Ectodermal cell (in vitro differentiated cells): Measurements from ENCODE around the gene KCNQ4.
A peak's percentile ranks its signal among the peaks of the same experiment; 100 is the strongest.

Experiments used
- H3K27ac ChIP-seq: 2 replicates; pipeline ENCODE4 v1.7.0; 2013; ENCODE audit warnings: mild to moderate bottlenecking, low read depth, low read length; ENCODE audit not compliant: insufficient read depth, poor library complexity, severe bottlenecking
- H3K27me3 ChIP-seq: 2 replicates; pipeline ENCODE4 v1.7.0; 2013; ENCODE audit warnings: mild to moderate bottlenecking, low read length; ENCODE audit not compliant: insufficient read depth, control insufficient read depth, poor library complexity, severe bottlenecking
- H3K36me3 ChIP-seq: one replicate; pipeline ENCODE4 v1.7.0; 2013; ENCODE audit warnings: low read length; ENCODE audit not compliant: control insufficient read depth, insufficient read depth
- H3K4me1 ChIP-seq: one replicate; pipeline ENCODE4 v1.7.0; 2013; ENCODE audit warnings: low read length; ENCODE audit not compliant: control insufficient read depth, insufficient read depth
- H3K4me3 ChIP-seq: 2 replicates; pipeline ENCODE4 v1.7.0; 2013; ENCODE audit warnings: low read depth, low read length, control low read depth; ENCODE audit not compliant: insufficient read depth
- H3K9me3 ChIP-seq: 2 replicates; pipeline ENCODE4 v1.7.0; 2013; ENCODE audit warnings: mild to moderate bottlenecking, low read length, moderate library complexity; ENCODE audit not compliant: control insufficient read depth
- WGBS, 2 experiments: methylation state at CpG; one replicate each; pipeline ENCODE4 v1.1.7; 2013; ENCODE audit warnings: missing lambda C conversion rate in 2 of 2; 5-methylcytosine and 5-hydroxymethylcytosine counted together

KCNQ4 gene

GRCh38 chr1:40862008-40862863 lies 78.6 kb downstream of the KCNQ4 start, which contains the start of gene CITED4:
Gene CITED4, minus strand, starts transcription at chr1:40862363. Its CDS starts 236 bp downstream, at chr1:40862127.
- Histone ChIP-seq H3K27ac (no peak within 1 kb of the TSS), H3K36me3 (no peaks in the 10 kb centered on the region), H3K27me3 (peaks cover 34% of the 10 kb centered on the region), H3K4me3 (peak within 1 kb of the TSS; percentile 57), H3K9me3 (no peaks in the 10 kb centered on the region), H3K4me1 (peaks cover 13% of the 10 kb centered on the region)
- 5% methylated on average over 75 of the region's 75 CpGs for WGBS, 2 experiments

- 84 to 89% methylated on average over 4 of the region's 4 CpGs for WGBS, 2 experiments
- Histone ChIP-seq H3K27me3 (no peaks in the 10 kb centered on the region), H3K4me3 (no peak overlapping the region), H3K36me3 (no peaks in the 10 kb centered on the region), H3K27ac (no peak overlapping the region), H3K4me1 (no peaks in the 10 kb centered on the region), H3K9me3 (no peaks in the 10 kb centered on the region)
These were observed 84.6 kb downstream of the KCNQ4 start for GRCh38 chr1:40868051-40868723.

GRCh38 chr1:40870135-40870728 lies 86.6 kb downstream of the KCNQ4 start:
- no peak overlapping the region for H3K4me3 ChIP-seq
- H3K27ac ChIP-seq = no peak overlapping the region
- H3K36me3 ChIP-seq = no peaks in the 10 kb centered on the region
- no peaks in the 10 kb centered on the region for H3K9me3 ChIP-seq
- 88 to 94% methylated on average over 2 of the region's 2 CpGs for WGBS, 2 experiments
- no peaks in the 10 kb centered on the region for H3K27me3 ChIP-seq
- H3K4me1 ChIP-seq = no peaks in the 10 kb centered on the region

GRCh38 chr1:40872276-40872675 lies 88.7 kb downstream of the KCNQ4 start:
- Histone ChIP-seq H3K4me1 (no peaks in the 10 kb centered on the region), H3K36me3 (no peaks in the 10 kb centered on the region), H3K27me3 (no peaks in the 10 kb centered on the region), H3K9me3 (no peaks in the 10 kb centered on the region), H3K4me3 (no peak overlapping the region), H3K27ac (no peak overlapping the region)
- 86 to 91% methylated on average over 3 of the region's 3 CpGs for WGBS, 2 experiments

GRCh38 chr1:40873863-40874472 lies 90.4 kb downstream of the KCNQ4 start:
- Histone ChIP-seq H3K27ac (no peak overlapping the region), H3K27me3 (no peaks in the 10 kb centered on the region), H3K9me3 (no peaks in the 10 kb centered on the region), H3K4me3 (no peak overlapping the region), H3K36me3 (no peaks in the 10 kb centered on the region), H3K4me1 (no peaks in the 10 kb centered on the region)
- 91 to 98% methylated on average over 5 to 7 of the region's 7 CpGs for WGBS, 2 experiments

GRCh38 chr1:40876436-40876761 lies 92.8 kb downstream of the KCNQ4 start:
- H3K36me3 ChIP-seq = no peaks in the 10 kb centered on the region
- H3K27ac ChIP-seq = no peak overlapping the region
- H3K27me3 ChIP-seq = no peaks in the 10 kb centered on the region
- no peak overlapping the region for H3K4me3 ChIP-seq
- 91 to 96% methylated on average over 2 of the region's 2 CpGs for WGBS, 2 experiments
- no peaks in the 10 kb centered on the region for H3K9me3 ChIP-seq
- H3K4me1 ChIP-seq = no peaks in the 10 kb centered on the region

GRCh38 chr1:40876891-40877290 lies 93.3 kb downstream of the KCNQ4 start:
- Histone ChIP-seq H3K27ac (no peak overlapping the region), H3K4me3 (no peak overlapping the region)

GRCh38 chr1:40877698-40878097 lies 94.1 kb downstream of the KCNQ4 start:
- Histone ChIP-seq H3K27ac (no peak overlapping the region), H3K36me3 (no peaks in the 10 kb centered on the region), H3K4me3 (no peak overlapping the region), H3K27me3 (no peaks in the 10 kb centered on the region), H3K4me1 (no peaks in the 10 kb centered on the region), H3K9me3 (no peaks in the 10 kb centered on the region)
- WGBS, 2 experiments = 59 to 65% methylated on average over 4 of the region's 4 CpGs

More at GRCh38 chr1:40876891-40877290, 93.3 kb downstream of the KCNQ4 start:
- WGBS, 2 experiments = 95 to 100% methylated on average over 1 of the region's 1 CpG
- Histone ChIP-seq H3K36me3 (no peaks in the 10 kb centered on the region), H3K27me3 (no peaks in the 10 kb centered on the region), H3K9me3 (no peaks in the 10 kb centered on the region), H3K4me1 (no peaks in the 10 kb centered on the region)

- no peak overlapping the region for H3K27ac ChIP-seq
- H3K36me3 ChIP-seq = no peaks in the 10 kb centered on the region
- peaks cover 10% of the 10 kb centered on the region for H3K27me3 ChIP-seq
- WGBS, 2 experiments = 93 to 95% methylated on average over 2 of the region's 2 CpGs
- H3K9me3 ChIP-seq = no peaks in the 10 kb centered on the region
- H3K4me1 ChIP-seq = no peaks in the 10 kb centered on the region
- no peak overlapping the region for H3K4me3 ChIP-seq
These were observed 95.3 kb downstream of the KCNQ4 start for GRCh38 chr1:40878906-40879305.
